NCI-H748 (cell line): Measurements from ENCODE around the gene TAF1D.
"Not testable (repeated sequence)": the region's sequence is repeated elsewhere in the genome, so short reads cannot be mapped to it uniquely, and the experiment has no call there.

ENCODE experiments used
- DNase-seq: peaks from one replicate; lab custom pipeline; 2025; ENCODE audit not compliant: unreplicated experiment; lab: John Stamatoyannopoulos, UW

Gene TAF1D, protein sequence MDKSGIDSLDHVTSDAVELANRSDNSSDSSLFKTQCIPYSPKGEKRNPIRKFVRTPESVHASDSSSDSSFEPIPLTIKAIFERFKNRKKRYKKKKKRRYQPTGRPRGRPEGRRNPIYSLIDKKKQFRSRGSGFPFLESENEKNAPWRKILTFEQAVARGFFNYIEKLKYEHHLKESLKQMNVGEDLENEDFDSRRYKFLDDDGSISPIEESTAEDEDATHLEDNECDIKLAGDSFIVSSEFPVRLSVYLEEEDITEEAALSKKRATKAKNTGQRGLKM

GRCh38 chr11:93741094-93741881, at the start of gene TAF1D, which contains the start of gene C11orf54:
TAF1D (minus strand) TSS chr11:93741495; CDS start chr11:93739304, 2,191 bp downstream.
C11orf54 (plus strand) TSS chr11:93741672; CDS start chr11:93747394, 5,722 bp downstream.
- DNase-seq: peak; percentile 96

- DNase-seq: peak; percentile 49
Measured at GRCh38 chr11:93784935-93785360, 43.7 kb upstream of the TAF1D start.

DNA sequence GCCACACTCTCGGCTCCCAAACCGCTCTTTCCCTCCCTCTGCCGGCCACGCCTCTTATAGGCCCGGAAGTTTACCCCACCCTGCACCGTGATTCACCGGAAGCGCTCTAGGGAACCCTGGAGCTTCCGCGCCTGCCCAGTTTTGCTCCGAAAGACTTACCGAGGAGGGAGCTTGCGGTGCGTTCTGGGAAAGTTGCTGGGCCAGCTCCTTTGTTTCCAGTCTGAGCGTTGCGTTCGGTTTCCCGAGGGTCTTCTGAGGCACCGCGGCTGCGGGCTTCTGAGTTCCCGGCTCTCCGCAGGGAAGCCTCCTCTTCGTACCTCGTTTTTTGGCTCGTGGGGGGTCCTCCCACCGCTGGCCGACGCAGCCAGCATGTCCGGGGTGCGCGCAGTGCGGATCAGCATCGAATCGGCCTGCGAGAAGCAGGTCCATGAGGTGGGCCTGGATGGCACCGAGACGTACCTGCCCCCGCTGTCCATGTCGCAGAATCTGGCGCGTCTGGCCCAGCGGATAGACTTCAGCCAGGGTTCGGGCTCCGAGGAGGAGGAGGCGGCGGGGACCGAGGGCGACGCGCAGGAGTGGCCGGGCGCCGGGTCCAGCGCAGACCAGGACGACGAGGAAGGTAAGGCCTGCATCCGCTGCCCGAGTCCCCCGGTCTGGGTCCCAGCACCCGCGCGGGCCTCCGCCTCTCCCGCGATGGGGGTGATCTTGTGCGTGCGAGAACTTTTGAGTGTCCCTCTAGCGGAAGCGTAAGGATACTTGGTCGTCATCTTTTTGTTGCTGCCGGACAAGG, 43.0 kb upstream of the TAF1D start, which contains the start of gene MED17:
MED17 (plus strand) TSS at position 138 of the 790 bp plus-strand sequence; CDS start at position 370, 232 bp downstream.
- DNase-seq: peak; percentile 94

DNA sequence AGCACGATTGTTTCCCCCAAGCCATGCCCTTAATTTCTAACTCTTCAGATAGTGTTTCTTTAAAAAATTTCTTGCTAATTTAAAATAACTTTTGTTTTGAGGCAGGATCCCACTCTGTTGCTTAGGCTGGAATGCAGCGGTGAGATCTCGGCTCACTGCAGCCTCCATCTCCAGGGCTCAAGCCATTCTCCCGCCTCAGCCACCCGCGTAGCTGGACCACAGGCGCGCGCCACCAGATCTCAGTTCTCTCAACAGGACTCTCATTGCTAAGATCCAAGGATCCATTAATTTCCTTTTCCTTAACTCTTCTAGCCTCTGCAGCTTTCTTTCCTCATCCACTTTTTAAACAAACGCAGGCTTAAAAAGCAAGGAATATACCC, 42.5 kb upstream of the TAF1D start:
- no peak for DNase-seq

- no peak for DNase-seq
Measured at GRCh38 chr11:93783362-93783761, 42.1 kb upstream of the TAF1D start.

DNA sequence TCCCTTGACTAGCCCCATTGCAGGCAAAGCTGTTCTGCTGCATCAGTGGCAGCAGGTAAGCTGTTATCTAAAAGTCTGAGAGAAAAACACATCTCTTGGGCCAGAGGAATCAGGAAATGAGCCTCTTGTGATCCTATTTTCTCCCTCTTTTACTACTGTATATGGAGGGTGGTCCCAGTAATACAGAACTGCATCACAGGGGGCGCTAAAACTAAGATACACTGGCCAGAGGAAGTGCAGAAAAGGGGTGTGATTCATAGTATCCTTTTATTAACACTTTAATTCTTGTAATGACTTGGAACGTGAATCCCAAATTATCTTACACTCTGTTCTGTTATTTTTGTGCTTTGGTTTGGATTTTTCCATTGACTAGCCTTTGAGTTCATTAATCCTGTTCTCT, 34.0 kb upstream of the TAF1D start:
- DNase-seq: no peak

GRCh38 chr11:93774560-93774959, 33.3 kb upstream of the TAF1D start:
- not testable (repeated sequence) for DNase-seq

DNA sequence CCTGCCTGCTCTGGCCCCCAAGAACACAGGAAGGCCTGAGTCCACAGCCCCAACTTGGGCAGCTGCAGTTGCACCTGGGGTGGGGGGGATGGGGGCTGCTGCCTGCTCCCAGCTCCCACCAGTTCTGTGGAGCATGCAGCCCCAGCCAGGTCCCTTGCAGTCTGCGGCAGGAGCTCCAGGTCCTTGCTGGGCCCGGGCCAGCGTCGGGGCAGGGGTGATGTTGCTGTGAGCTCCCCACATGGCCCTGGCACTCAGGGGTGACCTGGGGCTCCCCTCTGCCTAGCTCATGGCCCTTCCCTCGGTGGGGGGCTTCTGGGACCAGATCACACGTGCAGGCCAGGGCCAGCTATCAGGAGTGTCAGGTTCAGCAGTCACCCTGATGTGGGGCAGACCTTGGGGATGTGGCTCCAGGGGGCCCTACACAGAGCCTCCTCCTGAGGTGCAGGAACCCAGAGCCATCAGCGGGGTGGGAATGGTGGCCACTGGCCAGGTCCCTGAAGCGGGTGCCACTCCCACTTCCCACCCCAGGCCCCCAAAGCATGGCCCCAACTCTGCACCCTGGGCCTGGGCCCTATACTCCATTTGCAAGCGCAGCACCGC, 32.4 kb upstream of the TAF1D start:
- no peak for DNase-seq

- no peak for DNase-seq
Measured at GRCh38 chr11:93773045-93773477, 31.8 kb upstream of the TAF1D start.

DNA sequence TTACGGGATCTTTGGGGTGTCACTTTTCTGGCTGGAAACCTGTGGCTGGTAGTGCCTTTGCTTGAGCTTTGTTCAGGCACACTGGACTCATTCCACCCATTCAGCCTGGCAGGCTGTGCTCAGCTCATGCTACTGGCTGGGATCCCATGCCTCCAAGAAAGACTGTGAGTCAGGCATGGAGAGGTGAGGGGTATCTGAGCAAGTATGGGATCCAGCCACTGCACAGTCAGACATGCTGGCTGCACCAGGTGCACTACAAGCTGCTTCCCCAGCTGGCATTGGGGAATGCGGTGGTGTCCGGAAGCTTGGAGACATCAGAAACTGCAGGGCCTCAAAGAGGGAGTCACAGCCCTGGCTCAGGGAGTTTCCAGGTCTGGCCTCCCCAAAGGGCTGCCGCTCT, 30.8 kb upstream of the TAF1D start:
- DNase-seq: no peak

GRCh38 chr11:93770160-93770559, 28.9 kb upstream of the TAF1D start:
- DNase-seq: no peak

DNA sequence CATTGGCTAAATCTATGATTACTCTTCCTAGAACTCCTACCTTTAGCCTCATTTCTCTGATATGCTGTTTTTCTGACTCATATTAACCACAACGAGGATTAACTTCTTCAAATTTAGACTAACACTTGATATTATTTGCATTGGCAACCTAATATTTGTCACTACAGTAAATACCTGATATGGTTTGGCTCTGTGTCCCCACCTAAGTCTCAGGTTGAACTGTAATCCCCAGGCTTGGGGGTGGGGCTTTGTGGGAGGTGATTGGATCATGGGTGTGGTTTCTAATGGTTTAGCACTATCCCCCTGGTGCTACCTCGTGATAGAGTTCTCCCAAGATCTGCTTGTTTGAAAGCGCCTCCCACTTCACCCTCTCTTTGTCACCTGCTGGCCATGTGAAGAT, 25.7 kb upstream of the TAF1D start:
- DNase-seq: no peak

DNA sequence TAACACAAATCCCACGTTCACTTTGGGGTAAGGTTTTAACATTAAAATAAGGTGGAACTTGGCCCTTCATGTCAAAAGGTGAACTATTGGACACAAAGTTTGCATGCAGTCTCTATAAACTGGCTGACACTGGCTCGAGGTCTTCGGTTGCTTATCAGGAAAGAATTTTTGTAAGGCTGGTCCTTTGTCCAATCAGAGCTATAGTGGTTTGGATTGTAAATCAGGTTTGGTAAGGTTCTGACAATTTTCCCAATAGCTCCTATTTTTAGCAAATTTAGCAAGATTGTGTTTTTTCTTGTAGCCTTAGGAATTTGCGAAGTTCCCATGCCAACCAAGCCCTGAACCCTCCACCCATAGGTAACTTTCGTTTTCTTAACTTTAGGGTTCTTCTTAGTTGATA, 25.2 kb upstream of the TAF1D start:
- DNase-seq: no peak

DNA sequence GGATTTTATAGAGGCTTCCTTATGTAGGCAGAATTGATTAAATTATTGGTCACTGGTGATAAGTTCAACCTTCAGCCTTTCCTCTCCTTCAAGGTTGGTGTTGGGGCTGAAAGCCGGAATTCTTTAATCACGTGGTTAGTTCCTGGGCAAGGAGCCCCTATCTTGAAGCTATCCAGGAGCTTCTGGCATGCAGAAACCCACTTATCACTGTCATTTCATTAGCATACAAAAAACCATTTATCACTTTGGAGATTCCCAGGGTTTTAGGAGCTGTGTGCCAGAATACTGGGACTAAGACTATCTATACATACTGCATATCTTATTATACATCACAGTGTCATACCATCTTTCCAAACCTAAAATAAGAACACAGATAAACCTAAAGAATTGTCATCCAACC, 24.3 kb upstream of the TAF1D start:
- DNase-seq: no peak

GRCh38 chr11:93761910-93762309, 20.6 kb upstream of the TAF1D start:
- DNase-seq: no peak

- not testable (repeated sequence) for DNase-seq
Measured at GRCh38 chr11:93759123-93759522, 17.8 kb upstream of the TAF1D start.

GRCh38 chr11:93757924-93758865, 16.9 kb upstream of the TAF1D start:
- no peak for DNase-seq

- no peak for DNase-seq
Measured at GRCh38 chr11:93757301-93757700, 16.0 kb upstream of the TAF1D start.

DNA sequence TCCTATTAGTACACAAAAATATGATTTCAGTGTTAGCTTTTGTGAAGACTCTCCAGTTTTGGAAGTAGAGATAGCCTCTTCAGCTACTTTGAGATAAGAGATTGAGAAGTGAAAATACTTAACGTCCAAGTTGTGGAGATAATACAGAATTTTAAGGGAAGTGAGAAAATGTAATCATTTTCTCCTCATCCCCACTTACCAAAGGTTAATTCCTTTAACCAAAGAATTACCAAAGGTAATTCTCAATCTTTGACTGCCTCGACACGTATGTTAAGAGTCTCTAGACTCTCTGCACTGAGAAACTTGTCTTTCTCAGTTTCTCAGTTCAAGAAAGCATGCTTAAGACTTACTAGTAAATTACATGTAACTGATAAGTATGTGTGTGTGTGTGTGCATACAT, 15.5 kb upstream of the TAF1D start:
- DNase-seq: no peak

GRCh38 chr11:93753241-93753640, 11.9 kb upstream of the TAF1D start:
- no peak for DNase-seq
